Measurements from ENCODE around the gene DRG2. TPM values are rescaled to one million over a fixed set of nuclear protein-coding genes. Genes with fewer than 3 reads are reported as not detected.

DRG2 gene
- total and polyA plus RNA-seq, 9 of the 15 experiments (the other 6 are each of a cell fraction or from before 2014, with no cell fraction given), result 6.6 to 36.7 (median 26.1) TPM

- TF ChIP-seq CTCF (IDR thresholded peaks at IDR 0.05 in 2 of 3, conservative IDR thresholded peaks at IDR 0.05 in 1 of 3; ENCODE audit: insufficient read depth in 2 of 3, low read depth in 1 of 3, low read length in 3 of 3), result peak in 2 of 3 experiments; percentile 5 to 33; a peak in 3 of 6 replicates
- no peak for TF ChIP-seq ZFX (CRISPR knock-in tag; IDR thresholded peaks at IDR 0.05)
- TF ChIP-seq THRA (IDR thresholded peaks at IDR 0.05), result no peak
- TF ChIP-seq ZNF224 (CRISPR knock-in tag; IDR thresholded peaks at IDR 0.05), result no peak
- peak; percentile 31; the same call in 1 of the 2 replicates for TF ChIP-seq PKNOX1 (IDR thresholded peaks at IDR 0.05)
- TF ChIP-seq ZNF79 (CRISPR knock-in tag; IDR thresholded peaks at IDR 0.05; ENCODE audit: low read depth), result no peak
- TF ChIP-seq THRB (CRISPR knock-in tag; conservative IDR thresholded peaks at IDR 0.05), result no peak
- no peak for TF ChIP-seq ELK3 (CRISPR knock-in tag; IDR thresholded peaks at IDR 0.05)
- no peak for TF ChIP-seq MCM2 (IDR thresholded peaks at IDR 0.05; ENCODE audit: low read depth)
Observed at GRCh38 chr17:18043491-18043890, 44.3 kb upstream of the DRG2 start (continued).
